H1 (cell line): Measurements from ENCODE around the gene AFTPH. TPM values are rescaled to one million over a fixed set of nuclear protein-coding genes. Genes with fewer than 3 reads are reported as not detected.

Experiments
- CTCF ChIA-PET: fragments of 300-600 bp; sonication (Branson Sonifier 250); formaldehyde crosslinking; loops from one replicate; lab custom pipeline; 2021; ENCODE audit not compliant: partially characterized antibody; lab: Charles Lee
- POLR2A ChIA-PET: fragments of 300-600 bp; sonication (Branson Sonifier 250); formaldehyde crosslinking; loops from one replicate; lab custom pipeline; 2021; ENCODE audit warnings: inconsistent platforms; ENCODE audit not compliant: partially characterized antibody; lab: Charles Lee
- DNase-seq, 2 experiments: peaks; one replicate each; pipeline versions ENCODE4 v3.0.0 to v3.0.0-alpha.2; 2010 to 2022; ENCODE audit warnings: low spot score in 2 of 2, low read depth in 1 of 2, mixed read lengths in 1 of 2
- FAIRE-seq: peaks from 2 replicates; lab custom pipeline; 2011; peaks lifted over from hg19 to GRCh38; lab: Jason Lieb, UNC
- H2AFZ ChIP-seq: 2 replicates; pipeline ENCODE4 v1.8.1; 2012; ENCODE audit warnings: low read length, inconsistent platforms
- H2AK5ac ChIP-seq: 2 replicates; pipeline ENCODE4 v1.6.1; 2013; ENCODE audit warnings: low read depth, low read length
- H2BK120ac ChIP-seq: replicated peaks from 2 replicates; pipeline ENCODE3; 2013; ENCODE audit warnings: low read depth, low read length, inconsistent platforms
- H2BK12ac ChIP-seq: 2 replicates; pipeline ENCODE4 v1.6.1; 2013; ENCODE audit warnings: low read depth, low read length
- H2BK15ac ChIP-seq: 2 replicates; pipeline ENCODE4 v1.6.1; 2013; ENCODE audit warnings: low read length
- H2BK20ac ChIP-seq: 2 replicates; pipeline ENCODE4 v1.6.1; 2013; ENCODE audit warnings: low read length
- H2BK5ac ChIP-seq: 2 replicates; pipeline ENCODE4 v1.6.1; 2013; ENCODE audit warnings: low read depth, low read length
- H3K14ac ChIP-seq: 2 replicates; pipeline ENCODE4 v1.6.1; 2013; ENCODE audit warnings: inconsistent platforms; ENCODE audit not compliant: insufficient read length
- H3K18ac ChIP-seq: 2 replicates; pipeline ENCODE4 v1.6.1; 2013; ENCODE audit warnings: low read length; ENCODE audit errors: extremely low read depth
- H3K23ac ChIP-seq: 2 replicates; pipeline ENCODE4 v1.6.1; 2013; ENCODE audit warnings: inconsistent platforms; ENCODE audit not compliant: insufficient read length
- H3K23me2 ChIP-seq: 2 replicates; pipeline ENCODE4 v1.6.1; 2013; ENCODE audit warnings: low read depth, low read length
- H3K27ac ChIP-seq: 2 replicates; pipeline ENCODE4 v1.6.1; 2011; ENCODE audit warnings: low read depth, low read length, inconsistent platforms
- H3K27me3 ChIP-seq, 4 experiments: replicated peaks in 1 of 4; 1 replicate in 1 of 4; 2 replicates in 3 of 4; pipeline versions ENCODE4 v1.6.1 to v1.8.1; 2011 to 2013; ENCODE audit warnings: low read length in 3 of 4, mild to moderate bottlenecking in 3 of 4, inconsistent platforms in 2 of 4, mixed read lengths in 2 of 4, moderate library complexity in 1 of 4; ENCODE audit not compliant: control insufficient read depth in 3 of 4, insufficient read depth in 3 of 4; ENCODE audit errors: extremely low read depth in 1 of 4
- H3K36me3 ChIP-seq, 4 experiments: 2 replicates each; pipeline versions ENCODE4 v1.6.1 to v1.8.1; 2011 to 2013; ENCODE audit warnings: mild to moderate bottlenecking in 4 of 4, low read length in 3 of 4, moderate library complexity in 2 of 4, control low read depth in 1 of 4, inconsistent platforms in 1 of 4; ENCODE audit not compliant: insufficient read depth in 4 of 4, control insufficient read depth in 2 of 4
- H3K4ac ChIP-seq: replicated peaks from 2 replicates; pipeline ENCODE3; 2013; ENCODE audit warnings: low read length, low read depth, mixed read lengths, inconsistent platforms; ENCODE audit not compliant: insufficient read length
- H3K4me1 ChIP-seq, 4 experiments: replicated peaks in 1 of 4; 1 replicate in 1 of 4; 2 replicates in 3 of 4; pipeline versions ENCODE4 v1.6.1 to v1.8.1; 2011 to 2013; ENCODE audit warnings: low read length in 3 of 4, inconsistent platforms in 2 of 4, mixed read lengths in 1 of 4; ENCODE audit not compliant: insufficient read depth in 4 of 4, control insufficient read depth in 3 of 4
- H3K4me2 ChIP-seq, 2 experiments: 2 replicates each; pipeline versions ENCODE4 v1.6.1 to v1.8.1; 2011 to 2013; ENCODE audit warnings: low read depth in 2 of 2, low read length in 2 of 2, control low read depth in 1 of 2, inconsistent platforms in 1 of 2, mild to moderate bottlenecking in 1 of 2; ENCODE audit not compliant: insufficient read depth in 1 of 2
- H3K4me3 ChIP-seq, 4 experiments: fragments of 200-600, 300-600 bp in 1 of 4; sonication (generic), shearing (Covaris generic), sonication (Bioruptor Twin) in 1 of 4; 2 replicates each; pipeline versions ENCODE4 v1.5.1 to v1.8.1; 2011 to 2016; ENCODE audit warnings: low read length in 4 of 4, low read depth in 3 of 4, control low read depth in 2 of 4, inconsistent platforms in 2 of 4, mild to moderate bottlenecking in 2 of 4, mixed read lengths in 1 of 4, moderate library complexity in 1 of 4; ENCODE audit not compliant: insufficient read depth in 2 of 4; ENCODE audit errors: extremely low read depth in 1 of 4
- H3K56ac ChIP-seq: replicated peaks from 2 replicates; pipeline ENCODE3; 2013; ENCODE audit warnings: low read depth, mild to moderate bottlenecking, mixed read lengths, low read length, inconsistent platforms; ENCODE audit not compliant: insufficient read length
- H3K79me1 ChIP-seq: 2 replicates; pipeline ENCODE4 v1.6.1; 2013; ENCODE audit warnings: low read depth, low read length, control low read depth
- H3K79me2 ChIP-seq, 2 experiments: 2 replicates each; pipeline versions ENCODE4 v1.6.1 to v1.8.1; 2012 to 2013; ENCODE audit warnings: low read length in 2 of 2, mild to moderate bottlenecking in 2 of 2, inconsistent platforms in 1 of 2; ENCODE audit not compliant: insufficient read depth in 2 of 2, control insufficient read depth in 1 of 2
- H3K9ac ChIP-seq, 4 experiments: replicated peaks in 1 of 4; 1 replicate in 1 of 4; 2 replicates in 3 of 4; pipeline versions ENCODE4 v1.6.1 to v1.8.1; 2011 to 2013; ENCODE audit warnings: low read depth in 3 of 4, low read length in 3 of 4, control low read depth in 2 of 4, mild to moderate bottlenecking in 2 of 4, moderate library complexity in 2 of 4, inconsistent platforms in 1 of 4; ENCODE audit errors: extremely low read depth in 1 of 4
- H3K9me3 ChIP-seq, 2 experiments: 2 replicates each; pipeline versions ENCODE4 v1.6.1 to v1.8.1; 2012 to 2013; ENCODE audit warnings: mild to moderate bottlenecking in 2 of 2, moderate library complexity in 2 of 2, control low read depth in 1 of 2, inconsistent platforms in 1 of 2, low read depth in 1 of 2, low read length in 1 of 2, mixed read lengths in 1 of 2; ENCODE audit not compliant: insufficient read depth in 2 of 2
- H4K20me1 ChIP-seq, 2 experiments: replicated peaks in 1 of 2; 2 replicates each; pipeline versions ENCODE3 to v1.8.1; 2011 to 2013; ENCODE audit warnings: inconsistent platforms in 2 of 2, low read length in 2 of 2, mild to moderate bottlenecking in 1 of 2; ENCODE audit not compliant: insufficient read depth in 2 of 2, control insufficient read depth in 1 of 2
- H4K5ac ChIP-seq: 2 replicates; pipeline ENCODE4 v1.6.1; 2013; ENCODE audit warnings: low read length, low read depth, mixed read lengths, inconsistent platforms; ENCODE audit not compliant: insufficient read length
- H4K8ac ChIP-seq: 2 replicates; pipeline ENCODE4 v1.8.0; 2013; ENCODE audit warnings: mild to moderate bottlenecking, moderate library complexity, low read length, inconsistent platforms; ENCODE audit not compliant: insufficient read depth; ENCODE audit errors: extremely low read depth
- H4K91ac ChIP-seq: replicated peaks from 2 replicates; pipeline ENCODE3; 2013; ENCODE audit warnings: low read length, mixed read lengths, inconsistent platforms; ENCODE audit not compliant: insufficient read length
- ATF2 ChIP-seq: IDR thresholded peaks from 2 replicates; pipeline ENCODE4 v1.6.1; 2012; ENCODE audit warnings: low read length, inconsistent platforms
- ATF3 ChIP-seq: IDR thresholded peaks from 2 replicates; pipeline ENCODE4 v1.6.1; 2011; ENCODE audit warnings: low read depth, mild to moderate bottlenecking, low read length; ENCODE audit not compliant: insufficient read depth
- BCL11A ChIP-seq, 2 experiments: IDR thresholded peaks; one replicate each; pipeline ENCODE4 v1.6.1; 2011; ENCODE audit warnings: low read depth in 2 of 2, low read length in 2 of 2, mild to moderate bottlenecking in 2 of 2
- CHD2 ChIP-seq: IDR thresholded peaks from 2 replicates; pipeline ENCODE4 v1.6.1; 2012; ENCODE audit warnings: low read length, improper control_type of control experiment
- E2F6 ChIP-seq: IDR thresholded peaks from 2 replicates; pipeline ENCODE4 v1.6.1; 2012; ENCODE audit warnings: inconsistent platforms
- EP300 ChIP-seq, 2 experiments: IDR thresholded peaks; 1 replicate in 1 of 2; 2 replicates in 1 of 2; pipeline ENCODE4 v1.6.1; 2011 to 2012; ENCODE audit warnings: low read depth in 2 of 2, low read length in 2 of 2, mild to moderate bottlenecking in 2 of 2, borderline replicate concordance in 1 of 2, inconsistent platforms in 1 of 2, moderate library complexity in 1 of 2
- KDM4A ChIP-seq: IDR thresholded peaks from one replicate; pipeline ENCODE4 v1.7.1; 2012; ENCODE audit warnings: low read depth, mild to moderate bottlenecking, moderate library complexity, low read length, inconsistent platforms; ENCODE audit not compliant: severe bottlenecking
- PHF8 ChIP-seq: fragments of 200-600 bp; sonication (generic); conservative IDR thresholded peaks from 2 replicates; pipeline ENCODE4 v1.7.1; 2012; ENCODE audit warnings: low read depth, mild to moderate bottlenecking, inconsistent platforms, low read length, moderate library complexity
- SP1 ChIP-seq: IDR thresholded peaks from 2 replicates; pipeline ENCODE4 v1.6.1; 2011; ENCODE audit warnings: low read depth, low read length
- SP4 ChIP-seq: IDR thresholded peaks from 2 replicates; pipeline ENCODE4 v1.6.1; 2012; ENCODE audit warnings: low read length, inconsistent platforms
- TEAD4 ChIP-seq: IDR thresholded peaks from 2 replicates; pipeline ENCODE4 v1.6.1; 2012; ENCODE audit warnings: low read depth, low read length, inconsistent platforms, mixed read lengths
- WGBS, 2 experiments: shearing (Covaris generic) in 1 of 2; methylation state at CpG; one replicate each; pipeline versions ENCODE4 v1.1.6 to v1.1.7; 2013 to 2015; ENCODE audit warnings: low lambda C conversion rate in 2 of 2, mixed read lengths in 2 of 2, inconsistent platforms in 1 of 2, low coverage in 1 of 2, missing lambda C conversion rate in 1 of 2; ENCODE audit not compliant: insufficient replicate concordance in 2 of 2, insufficient coverage in 1 of 2, insufficient read length in 1 of 2; ENCODE audit errors: extremely low coverage in 1 of 2, missing lambda C conversion rate in 1 of 2; 5-methylcytosine and 5-hydroxymethylcytosine counted together
- polyA plus RNA-seq, 7 experiments: library from polyadenylated mRNA; depleted of rRNA in 3 of 7; stranded (reverse) in 5 of 7; unstranded in 2 of 7; fragments of >200 nt in 5 of 7; fragments of 200-250 nt in 2 of 7; gene quantifications; 1 replicate in 5 of 7; 2 replicates in 1 of 7; 4 replicates in 1 of 7; pipeline versions ENCODE4 v1.2.1 to v1.2.3, GENCODE V29; 2011 to 2013; ENCODE audit warnings: missing spikeins in 2 of 7, mixed read lengths in 2 of 7
- total RNA-seq: library from RNA; stranded (reverse); fragmentation: NEBNext Ultra II Directional; extraction: Animal tissue kit (Norgen Biotek cat#: 25700); gene quantifications from 2 replicates; pipeline ENCODE4 v1.2.1, GENCODE V29; 2021

Gene AFTPH
- total and polyA plus RNA-seq, 2 of the 8 experiments (the other 6 are each of a cell fraction or from before 2014, with no cell fraction given) = 7.3 to 15.0 TPM

- H4K91ac ChIP-seq = no peak overlapping the region
- H3K56ac ChIP-seq = no peak overlapping the region
- H3K14ac ChIP-seq = no peak overlapping the region
- H3K9me3 ChIP-seq = no peaks in the 10 kb centered on the region
- no peaks in the 10 kb centered on the region for H4K20me1 ChIP-seq
- DNase-seq (no peak), FAIRE-seq (no peak)
- H2AFZ ChIP-seq = no peak overlapping the region
- no peak overlapping the region for H4K5ac ChIP-seq
- H3K4me3 ChIP-seq = no peak overlapping the region
- TF ChIP-seq PHF8 (no peak), BCL11A (IDR thresholded peaks at IDR 0.05; ENCODE audit: low read depth in 2 of 2, low read length in 2 of 2) (no peak), KDM4A (no peak), CHD2 (no peak), SP1 (no peak), SP4 (no peak), EP300 (IDR thresholded peaks at IDR 0.05; ENCODE audit: borderline replicate concordance in 1 of 2, low read depth in 2 of 2, low read length in 2 of 2) (no peak), E2F6 (no peak), ATF3 (no peak), TEAD4 (no peak), ATF2 (no peak)
- no peaks in the 10 kb centered on the region for H3K79me2 ChIP-seq
- no peaks in the 10 kb centered on the region for H3K79me1 ChIP-seq
- no peak overlapping the region for H3K9ac ChIP-seq
- H3K4me1 ChIP-seq = peaks cover 2 to 15% (median 7%) of the 10 kb centered on the region in 4 experiments
- no peaks in the 10 kb centered on the region for H3K36me3 ChIP-seq
- H2AK5ac ChIP-seq = no peak overlapping the region
- H2BK15ac ChIP-seq = no peak overlapping the region
- no peak overlapping the region for H3K18ac ChIP-seq
- CTCF ChIA-PET = interaction anchor here (0.7 to 23.0 kb wide), 5 partner anchors 23 to 1369 kb away, joined by 3 to 389 read pairs (median 3); no protein-coding TSS in a partner anchor
- no peak overlapping the region for H2BK20ac ChIP-seq
- H2BK12ac ChIP-seq = no peak overlapping the region
- H3K23me2 ChIP-seq = peaks cover 4% of the 10 kb centered on the region; the same call in 1 of the 2 replicates
- POLR2A ChIA-PET = no interaction called here
- WGBS, 2 experiments = 88% methylated on average over 7 of the region's 7 CpGs; no CpG with 5 or more reads in 1 of the 2 experiments
- H3K4me2 ChIP-seq = no peak overlapping the region
- peaks cover 0 to 7% (median 5%) of the 10 kb centered on the region in 4 experiments; a peak in 6 of 7 replicates for H3K27me3 ChIP-seq
- no peak overlapping the region for H3K27ac ChIP-seq
- no peak overlapping the region for H3K23ac ChIP-seq
- no peak overlapping the region for H2BK5ac ChIP-seq
- H4K8ac ChIP-seq = no peak overlapping the region
- no peak overlapping the region for H3K4ac ChIP-seq
- no peak overlapping the region for H2BK120ac ChIP-seq
Observed at GRCh38 chr2:64613276-64613675, 89.1 kb downstream of the AFTPH start.
